ENCODE results near the gene KAZN. TPM values are rescaled to one million over a fixed set of nuclear protein-coding genes. Genes with fewer than 3 reads are reported as not detected.

KAZN gene
- total RNA-seq, 2 experiments from 2014 or later = 0.22 to 0.55 TPM

DNA sequence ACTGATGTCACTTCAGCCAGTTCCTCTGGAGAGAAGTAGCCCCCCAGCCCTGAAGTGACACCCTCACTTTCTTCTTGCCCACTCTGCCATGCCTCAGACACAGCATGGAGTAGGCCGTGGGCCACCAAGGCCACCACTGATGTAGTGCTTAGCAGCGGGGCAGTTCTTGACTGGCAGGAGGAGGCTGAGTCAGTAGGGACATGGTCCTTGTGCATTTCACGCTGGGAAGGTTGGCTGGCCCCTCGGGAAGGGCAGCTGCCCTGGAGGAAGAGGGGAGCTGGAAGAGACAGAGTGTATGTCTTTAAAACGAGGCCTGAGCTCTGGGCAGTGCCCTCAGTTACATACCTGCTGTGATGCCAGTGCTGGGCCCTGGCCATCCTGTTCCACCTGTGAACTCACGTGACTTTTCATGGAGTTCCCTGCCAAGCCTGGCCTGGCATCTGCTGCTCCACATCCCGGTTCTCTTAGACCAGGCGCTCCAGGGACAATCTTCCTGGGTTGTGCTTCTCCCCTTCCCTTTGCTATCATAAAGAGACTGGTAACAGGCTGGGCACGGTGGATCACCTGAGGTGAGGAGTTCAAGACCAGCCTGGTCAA, 396.5 kb downstream of the KAZN start:
- Mint-ChIP-seq H3K9me3 (no peaks in the 10 kb centered on the region), H3K4me1 (ENCODE audit: low read depth) (no peaks in the 10 kb centered on the region), H3K4me3 (no peak overlapping the region), H3K36me3 (ENCODE audit: low read depth) (no peaks in the 10 kb centered on the region), H3K27me3 (no peaks in the 10 kb centered on the region), H3K27ac (no peak overlapping the region)
- POLR2A ChIA-PET = no interaction called here
- no peak overlapping the region for H3K4me3 ChIP-seq (ENCODE audit: low read length)
- intact Hi-C loops (cut with DNase I, micrococcal nuclease) = no loop called here
- DNase-seq (no peak), ATAC-seq (ENCODE audit: poor library complexity) (no peak)
- TF ChIP-seq, protein P1, sequence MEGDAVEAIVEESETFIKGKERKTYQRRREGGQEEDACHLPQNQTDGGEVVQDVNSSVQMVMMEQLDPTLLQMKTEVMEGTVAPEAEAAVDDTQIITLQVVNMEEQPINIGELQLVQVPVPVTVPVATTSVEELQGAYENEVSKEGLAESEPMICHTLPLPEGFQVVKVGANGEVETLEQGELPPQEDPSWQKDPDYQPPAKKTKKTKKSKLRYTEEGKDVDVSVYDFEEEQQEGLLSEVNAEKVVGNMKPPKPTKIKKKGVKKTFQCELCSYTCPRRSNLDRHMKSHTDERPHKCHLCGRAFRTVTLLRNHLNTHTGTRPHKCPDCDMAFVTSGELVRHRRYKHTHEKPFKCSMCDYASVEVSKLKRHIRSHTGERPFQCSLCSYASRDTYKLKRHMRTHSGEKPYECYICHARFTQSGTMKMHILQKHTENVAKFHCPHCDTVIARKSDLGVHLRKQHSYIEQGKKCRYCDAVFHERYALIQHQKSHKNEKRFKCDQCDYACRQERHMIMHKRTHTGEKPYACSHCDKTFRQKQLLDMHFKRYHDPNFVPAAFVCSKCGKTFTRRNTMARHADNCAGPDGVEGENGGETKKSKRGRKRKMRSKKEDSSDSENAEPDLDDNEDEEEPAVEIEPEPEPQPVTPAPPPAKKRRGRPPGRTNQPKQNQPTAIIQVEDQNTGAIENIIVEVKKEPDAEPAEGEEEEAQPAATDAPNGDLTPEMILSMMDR (IDR thresholded peaks at IDR 0.05) = no peak
- H3K9me3 ChIP-seq (ENCODE audit: control insufficient read depth in 1 of 2, insufficient read depth in 1 of 2, low read length in 2 of 2) = no peaks in the 10 kb centered on the region
- CTCF ChIA-PET = no interaction called here
- no peaks in the 10 kb centered on the region for H3K36me3 ChIP-seq (ENCODE audit: insufficient read depth, low read length)
- H3K27ac ChIP-seq (ENCODE audit: low read depth in 1 of 2, low read length in 2 of 2) = no peak overlapping the region
- no peaks in the 10 kb centered on the region for H3K4me1 ChIP-seq (ENCODE audit: insufficient read depth, low read length)
- no peaks in the 10 kb centered on the region for H3K27me3 ChIP-seq (ENCODE audit: control insufficient read depth in 1 of 2, insufficient read depth in 2 of 2, low read length in 2 of 2)

DNA sequence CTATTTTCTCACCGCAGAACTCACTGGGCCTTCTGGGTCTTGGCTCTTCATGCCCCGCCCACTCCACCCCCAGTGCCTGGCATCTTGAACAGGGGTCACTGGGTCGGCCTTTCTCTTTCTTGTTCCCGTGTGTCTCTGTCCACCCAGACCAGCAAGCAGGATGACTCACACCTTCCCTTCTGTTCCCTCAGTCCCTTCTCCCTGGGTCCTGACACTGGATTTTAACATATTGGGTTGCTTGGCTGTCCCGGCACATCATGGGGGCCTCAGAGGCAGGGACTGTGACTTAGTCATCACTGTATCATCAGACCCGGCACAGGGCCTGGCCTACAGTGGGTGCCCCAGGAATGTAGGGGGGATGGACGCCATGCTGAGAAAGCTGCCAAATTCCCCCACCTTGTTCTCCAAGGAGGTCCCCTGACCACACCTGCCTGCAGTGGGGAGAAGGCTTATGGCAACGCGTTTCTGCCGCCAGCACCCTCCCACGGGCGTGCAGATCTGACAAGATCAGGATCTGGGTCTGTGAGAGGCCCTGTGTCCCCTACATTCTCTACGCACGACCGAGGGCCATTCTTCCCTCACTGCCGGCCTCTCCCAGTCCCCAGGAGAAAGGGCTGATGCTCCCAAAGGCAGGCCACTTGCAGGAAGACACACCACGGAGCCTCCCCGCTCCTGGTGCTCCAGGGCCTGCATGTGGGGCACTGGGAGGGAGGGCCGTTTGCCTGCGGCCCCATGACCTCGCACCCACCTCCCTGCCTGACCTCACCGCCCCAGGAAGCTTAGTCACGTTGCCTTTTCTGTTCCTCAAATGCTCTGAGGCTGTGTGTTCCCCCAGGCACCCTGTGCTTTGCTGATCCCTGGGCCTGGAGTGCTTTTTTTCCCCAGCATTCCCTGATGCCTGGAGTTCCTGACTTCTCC, 397.9 kb downstream of the KAZN start:
- POLR2A ChIA-PET = no interaction called here
- no peak overlapping the region for H3K27ac Mint-ChIP-seq
- H3K27me3 Mint-ChIP-seq = no peaks in the 10 kb centered on the region
- no peak overlapping the region for H3K4me3 Mint-ChIP-seq
- no peaks in the 10 kb centered on the region for H3K27me3 ChIP-seq (ENCODE audit: control insufficient read depth in 1 of 2, insufficient read depth in 2 of 2, low read length in 2 of 2)
- H3K27ac ChIP-seq (ENCODE audit: low read depth in 1 of 2, low read length in 2 of 2) = no peak overlapping the region
- H3K4me1 ChIP-seq (ENCODE audit: insufficient read depth, low read length) = no peaks in the 10 kb centered on the region
- H3K36me3 ChIP-seq (ENCODE audit: insufficient read depth, low read length) = no peaks in the 10 kb centered on the region
- no peaks in the 10 kb centered on the region for H3K9me3 ChIP-seq (ENCODE audit: control insufficient read depth in 1 of 2, insufficient read depth in 1 of 2, low read length in 2 of 2)
- H3K4me3 ChIP-seq (ENCODE audit: low read length) = no peak overlapping the region
- no peak for ATAC-seq (ENCODE audit: poor library complexity)
- CTCF ChIA-PET = interaction anchor here (0.6 kb wide), 1 partner anchor 303 kb away, joined by 3 read pairs; no protein-coding TSS in a partner anchor
- TF ChIP-seq, protein P1 (IDR thresholded peaks at IDR 0.05) = no peak
- no peaks in the 10 kb centered on the region for H3K9me3 Mint-ChIP-seq
- no peaks in the 10 kb centered on the region for H3K36me3 Mint-ChIP-seq (ENCODE audit: low read depth)
- intact Hi-C loops (cut with DNase I, micrococcal nuclease) = no loop called here
- H3K4me1 Mint-ChIP-seq (ENCODE audit: low read depth) = no peaks in the 10 kb centered on the region
- DNase-seq = peak in 1 of 14 experiments; percentile 13

DNA sequence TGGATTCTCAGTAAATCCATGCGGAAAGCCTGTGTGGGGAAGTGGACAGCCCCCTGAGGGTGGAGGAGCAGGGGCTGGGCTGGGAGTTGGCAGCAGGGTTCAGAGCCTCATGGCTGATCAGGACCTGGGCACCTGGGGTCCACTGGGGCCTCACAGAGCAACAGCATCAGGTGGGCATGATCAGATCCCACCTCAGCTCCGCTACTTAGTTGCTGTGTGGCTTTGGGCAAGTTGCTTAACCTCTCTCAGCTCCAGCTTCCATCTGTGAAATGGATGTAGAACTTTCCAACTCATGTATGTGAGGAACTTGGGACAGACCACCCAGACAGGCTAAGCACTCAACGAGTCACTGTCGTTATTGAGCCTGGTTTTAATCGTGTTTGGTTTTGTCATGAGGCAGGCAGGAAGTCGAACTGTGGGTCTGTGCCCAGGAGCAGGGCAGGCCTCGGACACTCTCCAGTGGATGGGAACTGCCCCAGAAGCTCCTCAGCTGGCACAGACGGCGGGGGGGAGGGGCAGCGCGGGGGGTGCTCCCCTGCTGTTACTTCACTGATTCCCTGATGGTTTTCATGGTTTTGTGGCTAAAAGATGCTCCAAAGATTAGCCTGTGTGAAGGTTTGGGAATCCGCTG, 399.3 kb downstream of the KAZN start:
- Mint-ChIP-seq H3K27ac (no peak overlapping the region), H3K4me3 (no peak overlapping the region), H3K27me3 (no peaks in the 10 kb centered on the region), H3K36me3 (ENCODE audit: low read depth) (no peaks in the 10 kb centered on the region), H3K9me3 (no peaks in the 10 kb centered on the region), H3K4me1 (ENCODE audit: low read depth) (no peaks in the 10 kb centered on the region)
- TF ChIP-seq, protein P1 (IDR thresholded peaks at IDR 0.05) = no peak
- intact Hi-C loops (cut with DNase I, micrococcal nuclease) = no loop called here
- no peaks in the 10 kb centered on the region for H3K4me1 ChIP-seq (ENCODE audit: insufficient read depth, low read length)
- H3K36me3 ChIP-seq (ENCODE audit: insufficient read depth, low read length) = no peaks in the 10 kb centered on the region
- ATAC-seq (ENCODE audit: poor library complexity) (no peak), DNase-seq (no peak)
- no peaks in the 10 kb centered on the region for H3K9me3 ChIP-seq (ENCODE audit: control insufficient read depth in 1 of 2, insufficient read depth in 1 of 2, low read length in 2 of 2)
- H3K27ac ChIP-seq (ENCODE audit: low read depth in 1 of 2, low read length in 2 of 2) = no peak overlapping the region
- ChIA-PET POLR2A (no interaction called here), CTCF (interaction anchor here (0.5 kb wide), 1 partner anchor 12 kb away, joined by 3 read pairs; no protein-coding TSS in a partner anchor)
- no peak overlapping the region for H3K4me3 ChIP-seq (ENCODE audit: low read length)
- H3K27me3 ChIP-seq (ENCODE audit: control insufficient read depth in 1 of 2, insufficient read depth in 2 of 2, low read length in 2 of 2) = no peaks in the 10 kb centered on the region

Measured in CD4-positive, alpha-beta T cell (primary cell).